Activated CD4-positive, alpha-beta T cell treated with anti-CD3 and anti-CD28 coated beads, Interleukin-2, Interleukin-6, amounts not matched to agents 100 ng/mL and 50 ng/mL, durations not matched to agents 16 hours and 8 hours (primary cell): ENCODE measurements around the gene RYK.

Source experiments
- DNase-seq: peaks from one replicate; pipeline ENCODE4 v3.0.0-alpha.2; 2020

RYK gene

GRCh38 chr3:134146666-134147065 lies 104.0 kb downstream of the RYK start:
- DNase-seq = no peak

- DNase-seq = no peak
These were observed 105.5 kb downstream of the RYK start for GRCh38 chr3:134145183-134145582.

GRCh38 chr3:134144694-134145093 lies 106.0 kb downstream of the RYK start:
- DNase-seq = no peak

GRCh38 chr3:134143828-134144401 lies 106.7 kb downstream of the RYK start:
- DNase-seq = no peak

GRCh38 chr3:134136604-134137003 lies 114.1 kb downstream of the RYK start:
- no peak for DNase-seq

- DNase-seq = no peak
These were observed 115.8 kb downstream of the RYK start for GRCh38 chr3:134134698-134135415.

- no peak for DNase-seq
These were observed 116.4 kb downstream of the RYK start for GRCh38 chr3:134134240-134134639.

GRCh38 chr3:134132961-134133360 lies 117.7 kb downstream of the RYK start:
- no peak for DNase-seq

GRCh38 chr3:134126153-134126552 lies 124.5 kb downstream of the RYK start:
- DNase-seq = no peak

GRCh38 chr3:134114726-134115125 lies 135.9 kb downstream of the RYK start:
- DNase-seq = no peak

- no peak for DNase-seq
These were observed 139.0 kb downstream of the RYK start for GRCh38 chr3:134111616-134112015.

- DNase-seq = no peak
These were observed 139.7 kb downstream of the RYK start for GRCh38 chr3:134110963-134111362.
